ENCODE measurements around the gene MRC2. TPM values are rescaled to one million over a fixed set of nuclear protein-coding genes. Genes with fewer than 3 reads are reported as not detected.

The MRC2 gene
- polyA plus RNA-seq, 3 donors: 0.04 TPM; not detected in 2

GRCh38 chr17:62592341-62593099 is 35.0 kb upstream of the MRC2 start:
- Histone ChIP-seq H3K27ac (ENCODE audit: low read depth in 1 of 2, low read length in 2 of 2) (no peak overlapping the region), H3K9ac (ENCODE audit: insufficient read depth, low read length, poor library complexity, severe bottlenecking) (no peak overlapping the region), H3K27me3 (ENCODE audit: control insufficient read depth in 2 of 2, insufficient read depth in 2 of 2, low read length in 2 of 2) (no peaks in the 10 kb centered on the region), H3K4me3 (replicated peaks in 1 of 3; ENCODE audit: low read depth in 2 of 3, low read length in 3 of 3) (no peak overlapping the region), H3K4me2 (replicated peaks; ENCODE audit: extremely low read depth, low read length, poor library complexity, severe bottlenecking) (no peak overlapping the region), H2AFZ (ENCODE audit: insufficient read depth, low read depth, low read length, poor library complexity, severe bottlenecking) (no peak overlapping the region), H3K9me3 (replicated peaks in 1 of 2; ENCODE audit: control insufficient read depth in 1 of 2, insufficient read depth in 1 of 2, low read length in 2 of 2) (peaks cover 14 to 17% of the 10 kb centered on the region in 2 donors), H3K79me2 (ENCODE audit: insufficient read depth, low read length) (no peaks in the 10 kb centered on the region), H3K4me1 (ENCODE audit: control insufficient read depth in 1 of 2, insufficient read depth in 2 of 2, low read length in 2 of 2) (no peaks in the 10 kb centered on the region), H4K20me1 (ENCODE audit: insufficient read depth, low read length) (no peaks in the 10 kb centered on the region), H3K36me3 (replicated peaks in 1 of 2; ENCODE audit: control insufficient read depth in 1 of 2, insufficient read depth in 2 of 2, low read length in 2 of 2) (peaks cover 73 to 91% of the 10 kb centered on the region in 2 donors)
- Mint-ChIP-seq H3K4me1 (no peaks in the 10 kb centered on the region), H3K27me3 (ENCODE audit: low read depth in 3 of 3) (no peaks in the 10 kb centered on the region), H3K4me3 (no peak overlapping the region), H3K27ac (peak overlapping the region in 1 of 7 donors; percentile 36), H3K36me3 (peaks cover 53 to 86% of the 10 kb centered on the region in 2 donors), H3K9me3 (peaks cover 2 to 13% (median 6%) of the 10 kb centered on the region in 7 donors)
- TF ChIP-seq CTCF (IDR thresholded peaks at IDR 0.05): no peak
- 93% methylated on average over 4 of the region's 9 CpGs for WGBS (ENCODE audit: insufficient coverage)
- intact Hi-C loops (cut with micrococcal nuclease): no loop called here
- DNase-seq: peak in 1 of 3 donors; percentile 6

- Histone ChIP-seq H3K4me2 (replicated peaks; ENCODE audit: extremely low read depth, low read length, poor library complexity, severe bottlenecking) (no peak overlapping the region), H3K27ac (ENCODE audit: low read depth in 1 of 2, low read length in 2 of 2) (no peak overlapping the region), H3K79me2 (ENCODE audit: insufficient read depth, low read length) (no peaks in the 10 kb centered on the region), H3K4me1 (ENCODE audit: control insufficient read depth in 1 of 2, insufficient read depth in 2 of 2, low read length in 2 of 2) (no peaks in the 10 kb centered on the region), H3K9me3 (replicated peaks in 1 of 2; ENCODE audit: control insufficient read depth in 1 of 2, insufficient read depth in 1 of 2, low read length in 2 of 2) (peaks cover 14 to 17% of the 10 kb centered on the region in 2 donors), H3K27me3 (ENCODE audit: control insufficient read depth in 2 of 2, insufficient read depth in 2 of 2, low read length in 2 of 2) (no peaks in the 10 kb centered on the region), H3K36me3 (replicated peaks in 1 of 2; ENCODE audit: control insufficient read depth in 1 of 2, insufficient read depth in 2 of 2, low read length in 2 of 2) (peaks cover 71 to 97% of the 10 kb centered on the region in 2 donors), H3K4me3 (replicated peaks in 1 of 3; ENCODE audit: low read depth in 2 of 3, low read length in 3 of 3) (no peak overlapping the region), H3K9ac (ENCODE audit: insufficient read depth, low read length, poor library complexity, severe bottlenecking) (no peak overlapping the region), H4K20me1 (ENCODE audit: insufficient read depth, low read length) (no peaks in the 10 kb centered on the region), H2AFZ (ENCODE audit: insufficient read depth, low read depth, low read length, poor library complexity, severe bottlenecking) (no peak overlapping the region)
- H3K9me3 Mint-ChIP-seq: peaks cover 2 to 13% (median 6%) of the 10 kb centered on the region in 7 donors
- peaks cover 58 to 88% of the 10 kb centered on the region in 2 donors for H3K36me3 Mint-ChIP-seq
- H3K4me1 Mint-ChIP-seq: no peaks in the 10 kb centered on the region
- intact Hi-C loops (cut with micrococcal nuclease): no loop called here
- no peak for DNase-seq
- H3K27ac Mint-ChIP-seq: no peak overlapping the region
- H3K27me3 Mint-ChIP-seq (ENCODE audit: low read depth in 3 of 3): peaks cover 0 to 1% (median 1%) of the 10 kb centered on the region in 3 donors
- H3K4me3 Mint-ChIP-seq: no peak overlapping the region
- TF ChIP-seq CTCF (IDR thresholded peaks at IDR 0.05): no peak
- no CpG with 5 or more reads among the region's 5 CpGs for WGBS (ENCODE audit: insufficient coverage)
Measured at GRCh38 chr17:62595484-62595883, 32.0 kb upstream of the MRC2 start.
